Tibial nerve (tissue), 3 donors: Measurements from ENCODE around the gene NLRP10.

Experiments
- POLR2A ChIP-seq, 2 donors: fragments of 450-650 bp; IDR thresholded peaks; one replicate each; pipeline ENCODE4 v1.6.1; 2017; ENCODE audit warnings: antibody characterized with exemption in 2 of 2, mild to moderate bottlenecking in 2 of 2, moderate library complexity in 2 of 2
- TF ChIP-seq, protein P1 (sequence below), 5 experiments: fragments of 200-600 bp in 3 of 5; fragments of 450-650 bp in 2 of 5; sonication (generic) in 3 of 5; IDR thresholded peaks; one replicate each; pipeline ENCODE4 v1.5.1; 2016 to 2019; ENCODE audit warnings: antibody characterized with exemption in 5 of 5, mild to moderate bottlenecking in 3 of 5, moderate library complexity in 2 of 5

DNA sequence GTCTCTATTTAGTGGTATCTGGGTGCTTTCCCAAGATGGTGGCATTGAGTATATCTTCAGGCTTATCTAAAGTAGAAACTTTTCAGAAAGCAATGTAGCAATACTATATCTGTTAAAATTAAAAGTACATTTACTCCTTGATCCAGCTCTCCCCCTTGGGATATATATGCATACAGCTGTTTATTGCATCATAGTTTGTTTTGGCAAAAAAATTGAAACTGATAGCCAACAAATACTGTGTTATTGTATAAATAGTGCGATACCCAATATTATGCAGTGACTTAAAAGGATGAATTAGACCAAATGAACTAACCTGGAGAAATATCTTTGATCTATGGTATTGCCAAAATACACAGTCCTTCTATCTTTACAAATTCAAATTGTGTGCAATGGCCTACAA is 15.3 kb downstream of the NLRP10 start:
- TF ChIP-seq, protein P1, sequence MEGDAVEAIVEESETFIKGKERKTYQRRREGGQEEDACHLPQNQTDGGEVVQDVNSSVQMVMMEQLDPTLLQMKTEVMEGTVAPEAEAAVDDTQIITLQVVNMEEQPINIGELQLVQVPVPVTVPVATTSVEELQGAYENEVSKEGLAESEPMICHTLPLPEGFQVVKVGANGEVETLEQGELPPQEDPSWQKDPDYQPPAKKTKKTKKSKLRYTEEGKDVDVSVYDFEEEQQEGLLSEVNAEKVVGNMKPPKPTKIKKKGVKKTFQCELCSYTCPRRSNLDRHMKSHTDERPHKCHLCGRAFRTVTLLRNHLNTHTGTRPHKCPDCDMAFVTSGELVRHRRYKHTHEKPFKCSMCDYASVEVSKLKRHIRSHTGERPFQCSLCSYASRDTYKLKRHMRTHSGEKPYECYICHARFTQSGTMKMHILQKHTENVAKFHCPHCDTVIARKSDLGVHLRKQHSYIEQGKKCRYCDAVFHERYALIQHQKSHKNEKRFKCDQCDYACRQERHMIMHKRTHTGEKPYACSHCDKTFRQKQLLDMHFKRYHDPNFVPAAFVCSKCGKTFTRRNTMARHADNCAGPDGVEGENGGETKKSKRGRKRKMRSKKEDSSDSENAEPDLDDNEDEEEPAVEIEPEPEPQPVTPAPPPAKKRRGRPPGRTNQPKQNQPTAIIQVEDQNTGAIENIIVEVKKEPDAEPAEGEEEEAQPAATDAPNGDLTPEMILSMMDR (IDR thresholded peaks at IDR 0.05), result no peak
- TF ChIP-seq POLR2A (IDR thresholded peaks at IDR 0.05), result no peak
